HK-2 (cell line): Measurements from ENCODE around the gene EGF.

Source experiments
- DNase-seq: peaks from one replicate; pipeline ENCODE4 v3.0.0-alpha.2; 2018; ENCODE audit not compliant: unreplicated experiment

The EGF gene

GRCh38 chr4:109996526-109996925 is 83.8 kb downstream of the EGF start:
- no peak for DNase-seq

GRCh38 chr4:109998867-109999584 is 86.3 kb downstream of the EGF start:
- DNase-seq, result no peak

- DNase-seq, result no peak
Measured at GRCh38 chr4:109999585-109999912, 86.9 kb downstream of the EGF start.

- no peak for DNase-seq
Measured at GRCh38 chr4:110002326-110002725, 89.6 kb downstream of the EGF start.

DNA sequence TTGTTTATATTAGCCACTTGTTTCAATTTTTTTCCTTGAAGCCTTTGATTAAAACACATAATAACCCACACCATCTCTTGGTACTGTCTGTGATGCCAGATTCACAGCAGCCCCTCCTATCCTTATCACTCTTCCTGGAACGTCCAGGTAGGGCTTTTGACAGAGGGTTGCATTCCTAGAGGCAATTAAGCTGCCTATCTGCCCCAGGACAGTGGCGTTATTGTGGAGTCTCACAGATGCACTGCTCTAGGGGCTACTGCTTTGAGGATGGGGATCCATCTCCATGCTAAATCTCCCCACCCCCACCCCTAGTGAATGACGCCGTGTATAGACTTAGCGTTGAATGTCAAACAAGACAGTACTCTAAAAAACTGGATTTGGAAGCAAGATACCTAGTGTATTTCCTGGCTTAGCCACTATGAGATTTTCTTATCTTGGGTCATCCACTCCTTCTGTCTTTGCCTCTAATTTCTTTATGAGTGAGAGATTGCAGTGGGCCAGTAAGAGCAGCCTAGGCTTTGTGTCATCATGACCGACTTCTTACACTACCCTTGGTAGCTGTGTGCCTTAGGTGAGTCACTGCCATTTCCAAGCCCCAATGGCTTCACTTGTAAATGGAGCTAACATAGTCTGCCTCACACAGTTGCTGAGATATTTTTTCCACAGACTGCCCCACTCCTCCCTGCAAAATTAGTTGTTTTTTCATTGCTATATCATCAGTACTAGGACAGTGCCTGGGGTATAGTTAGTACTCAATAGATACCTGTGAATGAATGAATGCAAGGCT is 90.9 kb downstream of the EGF start:
- no peak for DNase-seq

GRCh38 chr4:110004556-110004955 is 91.9 kb downstream of the EGF start:
- DNase-seq, result no peak

DNA sequence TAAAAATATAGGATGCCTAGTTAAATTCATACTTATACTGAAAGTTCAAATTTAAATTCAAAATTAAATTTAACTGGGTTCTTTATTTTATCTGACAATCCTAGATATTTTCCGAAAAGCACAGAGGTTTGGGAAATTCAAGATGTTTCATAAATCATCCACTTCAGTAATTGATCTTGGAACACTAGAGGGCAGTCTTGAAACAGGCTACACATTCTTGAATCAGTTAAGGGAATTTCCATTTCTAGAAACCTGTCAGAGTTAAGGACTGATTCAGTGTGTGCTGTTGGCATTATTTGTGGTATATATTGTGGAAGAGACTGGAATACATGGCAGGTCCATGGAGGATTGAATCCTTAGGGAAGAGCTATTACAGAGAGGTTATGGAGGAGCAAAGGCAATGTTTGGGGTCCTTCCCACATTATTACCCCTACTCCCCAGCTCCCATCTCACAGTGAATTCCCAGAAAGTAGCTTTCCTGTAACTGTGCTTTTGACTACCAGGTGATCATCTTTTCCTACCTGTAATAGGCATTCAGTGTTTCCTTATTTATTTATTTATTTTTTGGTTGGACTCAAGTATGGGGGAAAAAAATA is 92.9 kb downstream of the EGF start:
- DNase-seq, result no peak

- no peak for DNase-seq
Measured at GRCh38 chr4:110007217-110007616, 94.5 kb downstream of the EGF start.

DNA sequence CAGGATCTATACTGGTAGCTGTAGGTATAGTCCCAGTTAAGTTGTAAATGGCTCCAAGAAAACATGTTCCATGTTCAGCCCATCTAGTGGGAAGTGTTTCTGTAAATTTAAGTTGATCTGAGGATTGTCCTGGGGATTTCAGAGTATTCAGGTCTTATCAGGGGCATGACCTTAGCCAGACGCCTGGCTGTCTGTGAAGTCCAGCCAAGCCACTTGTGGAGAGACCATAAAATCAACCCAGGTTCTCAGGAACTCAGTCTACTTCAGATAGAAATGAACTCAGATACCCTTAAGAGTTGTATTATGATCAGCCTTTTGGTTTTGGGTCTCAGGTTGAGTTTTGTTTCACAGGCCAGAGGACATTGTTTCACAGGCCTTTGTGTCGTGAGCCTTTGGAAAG is 95.9 kb downstream of the EGF start:
- no peak for DNase-seq

DNA sequence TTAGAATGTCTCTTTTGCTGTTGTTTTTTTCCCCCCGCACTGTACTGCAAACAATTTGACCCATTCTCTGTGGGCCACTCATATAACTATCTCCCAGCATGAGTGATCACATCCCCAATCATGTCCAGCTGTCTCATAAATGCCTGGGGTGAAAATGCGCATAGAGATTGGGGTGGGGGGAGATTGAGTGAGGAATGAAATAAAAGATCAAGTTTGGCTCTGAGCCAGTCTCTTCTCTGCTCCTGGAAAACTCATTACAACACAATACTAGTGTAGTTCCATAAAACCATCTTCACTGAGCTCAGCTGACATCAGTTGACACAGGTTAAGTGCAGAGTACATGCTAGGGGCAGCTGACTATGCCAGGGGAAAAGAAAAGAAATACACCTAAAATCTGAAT is 96.9 kb downstream of the EGF start:
- no peak for DNase-seq

GRCh38 chr4:110010797-110011196 is 98.1 kb downstream of the EGF start:
- no peak for DNase-seq

DNA sequence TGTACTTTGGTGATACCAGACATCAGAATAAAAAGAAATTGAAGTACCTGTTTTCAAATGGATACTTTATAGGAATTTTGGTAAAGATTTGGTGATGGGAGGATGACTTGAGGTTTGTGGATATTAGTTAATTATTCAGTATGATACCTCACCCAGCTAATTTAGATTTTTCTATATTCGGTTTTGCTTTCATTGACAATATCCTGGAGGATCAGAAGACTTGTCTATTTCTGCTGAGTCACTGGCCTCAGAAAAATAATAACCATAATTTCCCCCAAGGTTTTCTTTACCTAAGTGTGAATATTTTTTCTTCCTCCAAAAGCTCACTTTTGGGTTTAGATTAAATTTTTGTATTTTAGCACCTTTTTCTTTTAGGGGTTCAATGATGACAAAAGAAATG is 100.2 kb downstream of the EGF start:
- no peak for DNase-seq

DNA sequence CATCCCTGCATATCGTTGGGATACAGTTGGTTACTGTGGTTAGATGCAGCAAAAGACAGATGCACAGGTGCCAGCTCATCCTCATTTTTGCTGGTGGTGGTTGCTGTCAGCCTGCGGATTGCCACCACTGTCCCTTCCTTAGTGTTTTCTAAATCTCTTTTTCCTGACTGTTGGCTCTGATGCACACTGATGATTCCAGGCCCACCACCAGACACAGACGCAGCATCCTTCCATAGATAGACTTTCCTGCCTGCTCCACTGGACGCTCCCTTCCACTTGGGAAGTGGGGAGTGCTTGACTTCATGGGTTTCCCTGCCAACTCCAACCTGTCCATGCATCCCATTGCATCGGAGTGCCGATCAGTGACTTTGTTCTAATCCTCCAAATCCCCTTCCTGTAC is 101.5 kb downstream of the EGF start:
- DNase-seq, result no peak

GRCh38 chr4:110019153-110019552 is 106.5 kb downstream of the EGF start:
- DNase-seq, result no peak

DNA sequence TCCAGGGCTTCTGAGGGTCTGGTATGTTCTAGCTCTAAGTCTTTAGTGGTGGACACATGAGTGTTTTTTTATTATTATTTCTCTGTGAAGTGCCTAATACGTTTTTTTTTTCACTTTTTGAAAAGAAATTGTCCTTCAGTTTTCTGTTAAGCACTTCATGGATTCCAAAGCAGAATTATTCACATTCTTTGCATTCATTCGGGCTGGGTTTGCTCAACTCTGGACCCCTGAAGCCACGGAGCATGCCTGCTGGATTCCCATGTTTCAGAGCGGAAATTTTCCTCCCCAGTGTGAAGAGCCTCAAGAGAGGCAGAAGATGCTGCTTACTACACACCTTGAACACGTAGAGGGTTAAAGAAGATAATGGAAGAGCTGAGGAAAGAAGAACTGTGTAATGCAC is 107.5 kb downstream of the EGF start:
- no peak for DNase-seq

- DNase-seq, result no peak
Measured at GRCh38 chr4:110020646-110021443, 108.2 kb downstream of the EGF start.

DNA sequence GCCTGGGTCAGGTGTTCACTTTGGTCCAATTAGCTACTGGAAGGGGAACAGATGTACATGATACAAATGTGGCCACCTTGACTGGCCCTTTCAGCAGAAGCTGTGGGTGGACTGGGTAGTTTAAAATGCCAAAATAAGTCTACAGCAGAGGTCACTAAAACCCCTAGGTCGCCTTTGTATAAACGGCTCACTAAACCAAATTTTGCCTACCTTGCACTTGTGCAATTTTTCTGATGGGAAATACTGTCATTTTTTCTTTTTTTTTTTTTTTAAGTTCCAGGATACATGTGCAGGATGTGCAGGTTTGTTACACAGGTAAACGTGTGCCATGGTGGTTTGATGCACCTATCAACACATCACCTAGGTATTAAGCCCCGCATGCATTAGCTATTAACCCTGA is 109.8 kb downstream of the EGF start:
- no peak for DNase-seq

GRCh38 chr4:110025056-110025455 is 112.4 kb downstream of the EGF start:
- DNase-seq, result no peak

DNA sequence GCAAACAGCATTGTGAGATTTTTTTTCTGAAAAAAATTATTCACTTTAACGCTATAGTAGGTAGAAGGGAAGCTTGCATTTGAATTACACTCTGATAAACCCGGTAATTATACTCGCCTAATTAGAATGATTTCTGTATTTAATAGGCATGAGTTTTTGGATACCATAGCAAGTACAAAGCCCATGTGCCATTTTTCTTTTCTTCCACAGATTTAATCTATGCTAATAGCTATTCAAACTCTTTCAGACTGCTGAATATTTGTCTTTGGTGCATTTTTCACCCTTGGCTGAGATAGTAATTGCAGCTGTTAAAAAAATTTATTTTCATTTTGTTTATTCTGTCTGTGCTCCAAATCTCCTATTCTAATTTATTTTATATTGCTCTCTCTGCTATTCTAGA is 113.0 kb downstream of the EGF start:
- DNase-seq, result no peak

GRCh38 chr4:110032603-110033002 is 119.9 kb downstream of the EGF start:
- no peak for DNase-seq

DNA sequence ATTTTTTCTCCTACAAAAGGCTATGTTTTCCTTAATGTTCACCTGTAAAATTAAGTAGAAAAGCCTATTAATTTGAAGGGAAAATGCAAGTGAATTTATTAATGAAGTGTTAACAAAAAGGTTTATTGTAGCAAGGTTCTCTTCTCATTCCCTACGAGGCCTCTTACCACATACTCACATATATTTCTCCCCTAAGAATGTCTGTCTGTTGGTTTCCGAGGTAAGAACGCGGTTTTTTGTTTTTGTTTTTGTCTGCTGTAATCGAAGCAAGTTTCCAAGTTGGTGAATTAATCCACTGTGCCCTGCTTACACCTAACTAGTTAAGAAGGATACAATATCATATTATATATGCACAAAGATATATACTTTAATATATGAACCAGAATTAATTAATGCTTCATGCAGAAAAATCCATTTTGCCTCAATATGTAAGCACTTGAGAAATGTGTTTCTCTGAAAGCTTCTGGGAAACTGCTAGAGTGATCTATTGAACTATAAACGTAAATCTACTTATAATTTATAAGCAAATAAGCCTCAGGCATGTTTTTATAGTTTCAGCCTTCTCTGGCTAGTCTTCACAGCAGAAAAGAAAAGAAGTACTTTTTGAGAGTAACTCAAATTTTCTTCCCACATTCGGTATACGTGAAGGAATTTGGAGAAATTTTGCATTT is 120.8 kb downstream of the EGF start:
- DNase-seq, result no peak

- DNase-seq, result no peak
Measured at GRCh38 chr4:110034026-110034393, 121.3 kb downstream of the EGF start.
